Astrocyte of the spinal cord (primary cell): ENCODE data around the gene DMBX1.

Experiments used
- DNase-seq: peaks from one replicate; pipeline ENCODE4 v3.0.0; 2011; ENCODE audit warnings: low read depth, low spot score
- H3K4me3 ChIP-seq: 2 replicates; pipeline ENCODE4 v1.5.1; 2011; ENCODE audit warnings: low read depth, mild to moderate bottlenecking, low read length, moderate library complexity
- in situ Hi-C: cut with HindIII; loops from 2 replicates; pipeline ENCODE4 v1.10.0; 2017; ENCODE audit warnings: low sequenced_read_pairs
- TF ChIP-seq, protein P1 (sequence below): IDR thresholded peaks from 2 replicates; pipeline ENCODE4 v1.5.1; 2012; ENCODE audit warnings: low read depth, mild to moderate bottlenecking, low read length, inconsistent platforms

Gene DMBX1

DNA sequence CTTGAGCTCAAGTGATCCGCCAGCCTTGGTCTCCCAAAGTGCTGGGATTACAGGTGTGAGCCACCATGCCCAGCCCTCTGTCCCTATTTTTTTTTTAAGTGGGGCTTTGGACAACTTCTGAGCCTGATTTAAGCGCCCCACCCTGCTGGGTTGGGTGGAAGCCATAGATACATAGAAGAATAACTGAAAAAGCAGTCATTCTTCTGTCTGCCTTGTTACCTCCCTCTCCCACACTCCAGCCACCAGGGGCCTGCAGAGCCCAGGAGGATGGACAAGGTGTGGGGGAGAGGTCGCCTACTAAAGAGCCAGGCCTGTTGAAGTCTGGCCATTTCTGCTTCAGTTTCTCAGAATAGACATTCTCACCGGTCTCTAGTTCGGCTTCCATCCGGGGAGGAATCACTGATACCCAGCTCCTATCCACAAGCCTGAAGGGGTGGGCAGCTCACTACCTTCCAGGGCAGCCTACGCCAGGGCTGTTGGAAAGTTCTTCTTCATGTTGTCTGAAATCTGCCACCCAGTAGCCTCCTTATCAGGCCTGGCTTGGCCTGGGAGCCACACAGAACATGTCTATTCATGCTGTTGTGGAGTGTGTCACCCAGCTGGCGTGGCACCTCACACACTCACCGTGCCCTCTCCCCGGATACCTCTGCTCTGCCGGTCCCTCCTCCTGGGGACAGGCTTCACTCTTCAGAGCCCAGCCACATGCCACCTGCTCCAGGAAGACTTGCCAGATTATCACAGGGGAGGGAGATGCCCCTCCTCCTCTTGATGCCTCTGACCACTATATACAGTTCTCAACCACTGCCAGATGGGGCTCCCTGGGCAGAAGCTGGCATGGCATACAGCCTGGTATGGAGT, 34.1 kb downstream of the DMBX1 start:
- H3K4me3 ChIP-seq, result no peak overlapping the region
- no peak for DNase-seq
- in situ Hi-C loops, result no loop called here
- TF ChIP-seq, protein P1, sequence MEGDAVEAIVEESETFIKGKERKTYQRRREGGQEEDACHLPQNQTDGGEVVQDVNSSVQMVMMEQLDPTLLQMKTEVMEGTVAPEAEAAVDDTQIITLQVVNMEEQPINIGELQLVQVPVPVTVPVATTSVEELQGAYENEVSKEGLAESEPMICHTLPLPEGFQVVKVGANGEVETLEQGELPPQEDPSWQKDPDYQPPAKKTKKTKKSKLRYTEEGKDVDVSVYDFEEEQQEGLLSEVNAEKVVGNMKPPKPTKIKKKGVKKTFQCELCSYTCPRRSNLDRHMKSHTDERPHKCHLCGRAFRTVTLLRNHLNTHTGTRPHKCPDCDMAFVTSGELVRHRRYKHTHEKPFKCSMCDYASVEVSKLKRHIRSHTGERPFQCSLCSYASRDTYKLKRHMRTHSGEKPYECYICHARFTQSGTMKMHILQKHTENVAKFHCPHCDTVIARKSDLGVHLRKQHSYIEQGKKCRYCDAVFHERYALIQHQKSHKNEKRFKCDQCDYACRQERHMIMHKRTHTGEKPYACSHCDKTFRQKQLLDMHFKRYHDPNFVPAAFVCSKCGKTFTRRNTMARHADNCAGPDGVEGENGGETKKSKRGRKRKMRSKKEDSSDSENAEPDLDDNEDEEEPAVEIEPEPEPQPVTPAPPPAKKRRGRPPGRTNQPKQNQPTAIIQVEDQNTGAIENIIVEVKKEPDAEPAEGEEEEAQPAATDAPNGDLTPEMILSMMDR, result no peak

DNA sequence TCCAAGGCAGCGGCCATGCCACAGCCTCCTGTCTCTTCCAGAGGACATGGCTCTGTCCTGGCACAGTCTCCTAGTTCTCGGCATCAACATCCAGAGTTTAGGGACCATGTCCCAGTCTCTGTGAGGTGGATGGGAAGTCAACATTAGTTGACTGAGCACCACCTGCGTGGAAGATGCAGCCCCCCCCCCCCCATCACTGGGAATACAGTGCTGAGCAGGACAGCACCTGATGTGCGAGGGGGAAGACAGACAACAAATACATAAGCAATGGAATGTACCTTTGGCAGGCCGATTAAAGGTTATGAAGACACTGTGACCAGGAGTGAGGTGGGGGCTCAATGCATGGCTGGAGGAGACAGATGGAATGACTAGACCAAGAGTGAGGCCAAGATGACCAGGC, 35.2 kb downstream of the DMBX1 start:
- DNase-seq, result no peak
- TF ChIP-seq, protein P1, result no peak
- in situ Hi-C loops, result no loop called here
- H3K4me3 ChIP-seq, result no peak overlapping the region

DNA sequence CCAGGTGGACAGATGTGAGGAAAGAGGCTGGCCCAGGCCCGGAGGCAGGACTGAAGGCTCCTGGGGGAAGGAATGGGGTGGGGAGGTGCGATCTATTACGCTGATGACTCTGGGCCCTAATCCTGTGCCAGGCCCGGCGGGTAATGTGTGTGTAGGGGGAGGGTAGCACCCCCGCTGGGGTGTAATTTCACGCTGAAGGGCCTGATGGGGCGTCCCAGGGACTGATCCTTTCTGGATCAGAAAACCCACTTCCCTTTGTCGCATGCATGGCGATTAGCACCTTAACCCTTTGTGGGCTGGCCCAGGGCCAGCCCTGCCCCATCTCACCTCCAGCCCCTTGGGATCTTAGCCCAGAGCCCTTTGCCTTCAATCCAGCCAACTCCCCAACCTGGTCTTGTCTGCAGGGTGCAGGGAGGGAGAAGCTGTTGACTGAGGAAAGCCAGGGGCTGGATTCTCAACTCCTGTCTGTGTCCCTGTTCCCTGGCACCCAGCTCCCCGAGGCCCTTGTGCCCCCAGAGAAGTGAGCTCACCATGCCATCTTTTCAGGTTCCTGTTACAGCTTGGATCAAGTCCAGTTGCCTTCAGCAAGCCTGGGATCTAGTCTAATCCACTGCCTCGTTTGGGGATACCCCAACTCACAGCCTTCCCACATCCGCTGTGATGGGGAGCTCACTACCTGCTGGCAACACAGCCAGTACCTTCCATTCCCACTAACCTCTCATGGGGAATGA, 35.8 kb downstream of the DMBX1 start:
- no peak for DNase-seq
- H3K4me3 ChIP-seq, result no peak overlapping the region
- in situ Hi-C loops, result no loop called here
- TF ChIP-seq, protein P1, result no peak

DNA sequence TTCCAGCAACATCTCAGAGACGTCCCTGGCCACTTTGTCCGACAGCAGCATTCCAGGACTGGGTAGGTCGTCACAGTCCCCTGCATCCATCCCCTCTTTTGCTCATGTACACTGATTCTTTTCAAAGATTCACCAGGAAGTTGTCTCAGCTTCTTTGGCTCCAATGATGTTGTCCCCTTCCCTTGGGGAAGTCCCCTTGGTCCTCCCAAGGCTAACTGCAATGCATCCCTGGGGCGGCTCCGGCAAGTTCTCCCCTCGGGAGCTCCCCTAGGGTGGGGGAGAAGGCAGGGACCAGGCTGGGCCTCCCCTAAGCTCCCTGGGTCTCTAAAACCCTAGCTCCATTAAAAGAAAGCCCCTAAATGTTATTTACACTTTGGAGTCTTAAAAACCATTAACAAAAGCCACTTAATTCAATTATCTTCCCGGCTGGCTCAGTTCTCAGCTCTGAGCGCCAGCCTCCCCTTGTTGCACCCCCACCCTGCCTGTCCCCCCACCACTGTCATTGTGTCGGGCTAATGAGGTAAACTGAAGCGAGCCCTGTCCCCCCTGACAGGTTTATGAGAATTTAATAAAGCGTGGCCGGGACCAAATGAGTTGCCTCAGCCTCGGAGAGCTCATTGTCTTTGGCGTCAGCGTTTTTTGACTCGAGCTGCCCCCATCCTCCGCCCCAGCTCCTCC, 36.5 kb downstream of the DMBX1 start:
- no peak for DNase-seq
- in situ Hi-C loops, result no loop called here

DNA sequence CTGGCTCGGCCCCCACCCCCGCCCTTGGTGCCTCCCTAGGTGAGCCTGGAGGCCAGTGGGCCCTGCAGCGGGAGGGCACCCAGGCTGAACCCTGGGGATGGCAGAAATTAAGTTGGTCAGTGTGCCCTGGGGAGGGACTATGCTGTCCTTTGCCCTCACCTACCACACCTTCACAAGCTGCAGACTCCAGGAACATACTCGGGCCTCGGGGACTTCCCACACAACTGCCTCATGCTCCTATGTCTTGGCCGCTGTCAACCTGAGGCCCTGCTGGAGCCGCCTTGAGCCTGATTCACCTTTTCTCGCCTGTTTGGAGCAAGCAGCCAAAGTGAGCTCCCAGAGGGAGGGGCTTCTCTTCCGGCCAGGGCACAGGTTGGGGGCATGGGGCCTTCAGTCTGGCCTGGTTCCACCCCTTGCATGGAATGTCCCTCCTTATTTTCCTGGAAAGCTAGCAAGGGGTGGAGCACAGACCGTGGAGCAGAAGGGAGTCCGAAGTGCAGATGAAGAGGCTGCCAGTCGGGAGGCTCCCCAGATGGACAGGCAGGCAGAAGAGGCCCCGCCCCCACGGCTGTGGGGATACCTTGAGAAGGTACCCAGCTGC, 37.2 kb downstream of the DMBX1 start:
- in situ Hi-C loops, result no loop called here
- DNase-seq, result no peak
- no peak overlapping the region for H3K4me3 ChIP-seq
- TF ChIP-seq, protein P1, result no peak

More for the DNA sequence above, 36.5 kb downstream of the DMBX1 start:
- H3K4me3 ChIP-seq, result no peak overlapping the region
- TF ChIP-seq, protein P1, result no peak
